ENCODE results near the gene JUP.

The JUP gene

DNA sequence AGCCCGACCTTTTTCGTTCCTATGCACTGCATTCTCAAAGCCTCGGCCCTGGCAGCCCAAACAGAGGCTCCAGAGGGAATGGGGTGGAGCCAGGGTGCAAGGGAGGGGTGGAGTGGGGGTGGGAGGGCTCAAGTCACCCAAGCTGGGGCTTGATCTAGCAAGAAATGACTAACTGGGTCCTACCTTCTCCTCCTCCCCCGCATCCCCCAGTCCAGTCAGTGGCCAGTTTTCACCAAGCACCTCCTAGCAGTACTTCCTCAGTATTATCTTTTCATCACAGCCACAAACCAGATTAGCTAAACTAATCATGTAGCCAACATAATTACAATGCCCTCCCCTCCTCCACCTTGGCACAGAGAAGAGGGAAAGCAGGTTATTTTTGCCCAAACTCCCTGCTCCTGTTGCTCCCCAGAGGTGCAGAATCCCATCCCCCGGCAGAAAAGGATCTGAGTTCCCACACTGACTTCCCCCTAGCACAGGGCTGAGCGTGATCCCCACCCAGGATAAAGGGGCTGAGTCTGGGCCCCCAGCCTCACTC lies 2.2 kb downstream of the JUP start:
- TF ChIP-seq, protein P1, sequence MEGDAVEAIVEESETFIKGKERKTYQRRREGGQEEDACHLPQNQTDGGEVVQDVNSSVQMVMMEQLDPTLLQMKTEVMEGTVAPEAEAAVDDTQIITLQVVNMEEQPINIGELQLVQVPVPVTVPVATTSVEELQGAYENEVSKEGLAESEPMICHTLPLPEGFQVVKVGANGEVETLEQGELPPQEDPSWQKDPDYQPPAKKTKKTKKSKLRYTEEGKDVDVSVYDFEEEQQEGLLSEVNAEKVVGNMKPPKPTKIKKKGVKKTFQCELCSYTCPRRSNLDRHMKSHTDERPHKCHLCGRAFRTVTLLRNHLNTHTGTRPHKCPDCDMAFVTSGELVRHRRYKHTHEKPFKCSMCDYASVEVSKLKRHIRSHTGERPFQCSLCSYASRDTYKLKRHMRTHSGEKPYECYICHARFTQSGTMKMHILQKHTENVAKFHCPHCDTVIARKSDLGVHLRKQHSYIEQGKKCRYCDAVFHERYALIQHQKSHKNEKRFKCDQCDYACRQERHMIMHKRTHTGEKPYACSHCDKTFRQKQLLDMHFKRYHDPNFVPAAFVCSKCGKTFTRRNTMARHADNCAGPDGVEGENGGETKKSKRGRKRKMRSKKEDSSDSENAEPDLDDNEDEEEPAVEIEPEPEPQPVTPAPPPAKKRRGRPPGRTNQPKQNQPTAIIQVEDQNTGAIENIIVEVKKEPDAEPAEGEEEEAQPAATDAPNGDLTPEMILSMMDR (conservative IDR thresholded peaks at IDR 0.05): no peak
- peak overlapping the region; percentile 83 for H3K27ac ChIP-seq

DNA sequence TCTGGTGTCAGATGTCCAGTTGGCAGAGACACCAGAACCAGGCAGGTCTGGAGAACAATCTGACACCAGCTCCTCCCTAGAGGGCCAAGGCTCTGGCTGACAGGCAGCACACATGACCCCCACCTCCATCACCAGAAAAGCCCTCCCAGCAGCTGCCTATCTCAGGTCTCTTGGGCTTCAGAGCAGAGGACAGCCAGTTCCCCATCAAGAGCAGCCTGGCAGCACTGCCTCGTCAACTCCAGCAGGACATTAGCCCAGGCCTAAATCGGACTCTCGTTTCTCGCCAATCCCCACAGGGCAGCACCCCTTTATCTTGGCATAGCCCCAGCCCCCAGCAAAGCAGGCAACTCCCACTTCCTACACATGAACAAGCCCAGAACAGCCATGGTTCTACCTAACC lies 4.4 kb downstream of the JUP start:
- peak overlapping the region; percentile 83; the same call in 1 of the 2 replicates for H3K27ac ChIP-seq
- TF ChIP-seq, protein P1 (conservative IDR thresholded peaks at IDR 0.05): no peak

DNA sequence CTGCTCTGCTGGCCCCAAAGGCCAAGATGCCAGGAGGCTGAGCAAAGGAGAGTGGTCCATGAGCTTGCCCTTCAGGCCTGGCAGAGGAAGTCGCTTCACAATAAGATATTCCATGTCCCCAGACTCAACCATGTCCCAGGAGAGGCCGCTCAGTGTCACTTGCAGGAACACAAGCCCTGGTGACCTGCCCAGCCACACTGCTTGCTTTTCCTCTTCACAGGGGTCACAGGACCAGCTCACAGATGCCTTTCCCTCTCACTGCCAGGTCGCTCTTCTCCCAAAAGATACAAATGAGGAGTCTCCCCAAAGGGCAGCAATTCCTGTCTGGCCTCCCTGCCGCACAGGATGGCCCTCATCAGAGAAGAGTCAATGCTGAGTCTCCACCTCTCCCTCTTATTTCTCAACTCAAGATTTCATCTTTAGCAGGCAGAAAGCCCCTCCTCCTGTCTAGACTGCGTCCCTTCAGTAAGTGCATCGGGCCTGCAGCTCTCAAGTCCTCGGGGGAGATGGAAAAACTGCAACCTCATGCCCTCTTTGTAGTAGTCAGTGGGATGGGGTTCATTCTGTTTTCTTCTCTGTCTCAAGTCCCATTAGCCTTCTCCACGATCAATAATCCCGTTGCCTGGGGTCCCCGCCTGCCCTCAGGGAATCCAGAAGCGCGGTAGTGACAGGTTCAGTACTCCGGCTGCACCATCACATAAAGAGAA lies 5.0 kb downstream of the JUP start:
- TF ChIP-seq, protein P1 (conservative IDR thresholded peaks at IDR 0.05): no peak
- peak overlapping the region; percentile 83; the same call in 1 of the 2 replicates for H3K27ac ChIP-seq

DNA sequence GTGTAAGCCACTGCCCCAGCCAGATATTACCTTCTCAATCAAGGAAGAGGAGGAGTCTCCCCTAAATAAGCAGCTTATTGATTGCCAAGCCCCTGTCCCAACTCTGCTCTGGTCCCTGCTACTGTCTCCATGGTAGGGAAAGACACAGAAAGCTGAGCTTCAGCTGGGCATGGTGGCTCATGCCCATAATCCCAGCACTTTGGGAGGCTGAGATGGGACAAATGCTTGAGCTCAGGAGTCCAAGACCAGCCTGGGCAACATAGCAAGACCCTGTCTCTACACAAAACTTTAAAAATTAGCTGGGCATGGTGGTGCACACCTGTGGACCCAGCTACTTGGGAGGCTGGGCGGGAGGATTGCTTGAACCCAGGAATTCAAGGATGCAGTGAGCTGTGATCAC lies 6.6 kb downstream of the JUP start:
- peak overlapping the region; percentile 89 for H3K27ac ChIP-seq
- TF ChIP-seq, protein P1 (conservative IDR thresholded peaks at IDR 0.05): no peak

DNA sequence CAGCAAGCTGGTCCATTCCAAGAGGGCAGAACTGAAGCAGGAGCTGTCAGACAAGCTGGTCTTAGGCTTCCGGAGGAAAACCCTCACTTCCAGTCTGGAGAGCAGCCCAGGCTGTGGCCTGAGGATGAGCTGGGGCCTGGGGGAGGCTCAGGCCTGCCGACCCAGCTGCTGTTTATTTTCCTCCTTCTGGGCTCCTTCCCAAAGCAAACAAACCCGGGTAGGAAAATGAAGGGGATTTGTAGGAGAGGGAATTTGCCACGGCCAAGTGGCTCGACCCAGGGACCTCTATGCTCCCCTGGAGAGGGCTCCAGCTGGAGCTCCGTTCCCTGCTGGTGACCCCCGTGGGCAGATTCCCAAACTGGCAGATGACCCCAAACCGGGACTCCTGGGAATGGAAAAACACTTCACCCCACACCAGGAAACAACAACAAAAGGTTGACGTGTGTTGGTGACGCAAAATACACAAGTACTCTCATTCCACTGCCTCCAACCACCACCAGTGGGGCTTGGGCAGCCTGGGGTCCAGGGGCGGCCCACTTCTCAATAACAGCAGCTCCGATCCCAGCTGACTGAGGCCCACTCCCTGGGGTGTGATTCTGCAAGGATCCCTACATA lies 8.8 kb downstream of the JUP start:
- H3K27ac ChIP-seq: peak overlapping the region; percentile 89
- TF ChIP-seq, protein P1 (conservative IDR thresholded peaks at IDR 0.05): no peak

DNA sequence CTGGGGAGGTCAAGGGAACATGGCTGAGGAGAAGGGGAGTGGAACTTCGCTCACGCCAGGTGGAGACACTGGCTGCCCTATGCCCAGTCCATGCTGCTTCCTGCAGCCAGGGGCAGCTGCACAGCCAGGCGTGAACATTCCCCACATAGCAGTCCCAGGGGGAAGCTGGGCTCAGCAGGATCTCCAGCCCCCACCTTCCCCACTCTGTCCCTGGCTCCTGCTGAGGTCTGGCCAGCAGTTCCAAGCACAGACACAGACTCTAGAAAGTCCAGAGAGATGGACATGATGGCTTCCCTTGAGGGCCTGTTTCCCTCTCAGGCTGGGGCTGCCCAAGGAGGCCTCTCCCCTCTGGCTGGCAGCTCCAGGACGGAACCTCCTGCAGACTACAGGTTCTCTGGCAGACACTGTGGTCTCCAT lies 9.3 kb downstream of the JUP start:
- TF ChIP-seq, protein P1 (conservative IDR thresholded peaks at IDR 0.05): no peak
- H3K27ac ChIP-seq: peak overlapping the region; percentile 89

DNA sequence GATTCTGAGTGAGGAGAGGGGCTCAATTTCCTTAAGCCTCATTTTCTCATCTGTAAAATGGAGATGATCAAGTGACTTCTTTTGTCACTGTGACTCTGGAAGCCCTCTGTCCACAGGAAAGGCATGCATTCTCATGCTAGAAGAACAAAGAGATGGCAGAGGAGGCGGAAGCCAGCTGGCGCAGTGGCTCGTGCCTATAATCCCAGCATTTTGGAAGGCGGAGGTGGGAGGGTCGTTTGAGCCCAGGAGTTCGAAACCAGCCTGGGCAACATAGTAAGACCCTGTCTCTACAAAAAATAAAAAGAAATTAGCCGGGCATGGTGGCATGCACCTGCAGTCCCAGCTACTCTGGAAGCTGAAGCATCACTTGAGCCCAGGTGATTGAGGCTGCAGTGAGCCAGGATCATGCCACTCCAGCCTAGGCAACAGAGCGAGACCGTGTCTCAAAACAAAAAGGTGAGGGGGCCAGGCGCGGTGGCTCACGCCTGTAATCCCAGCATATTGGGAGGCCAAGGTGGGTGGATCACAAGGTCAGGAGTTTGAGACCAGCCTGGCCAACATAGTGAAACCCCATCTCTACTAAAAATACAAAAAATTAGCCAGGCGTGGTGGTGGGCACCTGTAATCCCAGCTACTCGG lies 10.1 kb downstream of the JUP start:
- H3K27ac ChIP-seq: peak overlapping the region; percentile 89
